NCI-H446 treated with DMSO at 0.1 percent for 48 hours (cell line): ENCODE data around the gene HIVEP3.
A peak's percentile ranks its signal among the peaks of the same experiment; 100 is the strongest.

ENCODE experiments used
- DNase-seq: peaks from one replicate; lab custom pipeline; 2025; lab: John Stamatoyannopoulos, UW

Gene HIVEP3

GRCh38 chr1:41758500-41758899, 160.2 kb downstream of the HIVEP3 start:
- no peak for DNase-seq

GRCh38 chr1:41754540-41754939, 164.2 kb downstream of the HIVEP3 start:
- DNase-seq, result no peak

GRCh38 chr1:41752514-41753170, 166.1 kb downstream of the HIVEP3 start:
- no peak for DNase-seq

GRCh38 chr1:41751804-41752513, 166.8 kb downstream of the HIVEP3 start:
- DNase-seq, result no peak

- no peak for DNase-seq
Observed at GRCh38 chr1:41749991-41750745, 168.6 kb downstream of the HIVEP3 start.

- no peak for DNase-seq
Observed at GRCh38 chr1:41745022-41745421, 173.7 kb downstream of the HIVEP3 start.

GRCh38 chr1:41743366-41743765, 175.4 kb downstream of the HIVEP3 start:
- DNase-seq, result no peak

GRCh38 chr1:41742219-41742618, 176.5 kb downstream of the HIVEP3 start:
- no peak for DNase-seq

- DNase-seq, result no peak
Observed at GRCh38 chr1:41741244-41741643, 177.5 kb downstream of the HIVEP3 start.

- DNase-seq, result no peak
Observed at GRCh38 chr1:41740630-41741239, 178.0 kb downstream of the HIVEP3 start.

- no peak for DNase-seq
Observed at GRCh38 chr1:41740058-41740457, 178.7 kb downstream of the HIVEP3 start.

- no peak for DNase-seq
Observed at GRCh38 chr1:41739061-41739955, 179.4 kb downstream of the HIVEP3 start.

- DNase-seq, result no peak
Observed at GRCh38 chr1:41738475-41738874, 180.2 kb downstream of the HIVEP3 start.

- DNase-seq, result no peak
Observed at GRCh38 chr1:41738006-41738405, 180.7 kb downstream of the HIVEP3 start.

GRCh38 chr1:41735631-41736260, 183.0 kb downstream of the HIVEP3 start:
- no peak for DNase-seq

GRCh38 chr1:41735139-41735538, 183.6 kb downstream of the HIVEP3 start:
- no peak for DNase-seq

GRCh38 chr1:41734201-41734970, 184.3 kb downstream of the HIVEP3 start:
- DNase-seq, result no peak

- no peak for DNase-seq
Observed at GRCh38 chr1:41733725-41734124, 185.0 kb downstream of the HIVEP3 start.

GRCh38 chr1:41733021-41733420, 185.7 kb downstream of the HIVEP3 start:
- DNase-seq, result no peak

- peak; percentile 57 for DNase-seq
Observed at GRCh38 chr1:41731516-41732030, 187.1 kb downstream of the HIVEP3 start.
